Body of pancreas (tissue), 4 donors: Measurements from ENCODE around the gene MALT1.

ENCODE experiments used
- POLR2A ChIP-seq, 3 donors: fragments of 450-650 bp; IDR thresholded peaks; one replicate each; pipeline ENCODE4 v1.6.1; 2016; ENCODE audit warnings: antibody characterized with exemption in 3 of 3, mild to moderate bottlenecking in 2 of 3
- TF ChIP-seq, protein P1 (sequence below), 7 experiments: fragments of 450-650 bp in 4 of 7; fragments of 200-600 bp in 3 of 7; sonication (generic) in 3 of 7; IDR thresholded peaks; one replicate each; pipeline ENCODE4 v1.5.1; 2016 to 2019; ENCODE audit warnings: antibody characterized with exemption in 7 of 7

DNA sequence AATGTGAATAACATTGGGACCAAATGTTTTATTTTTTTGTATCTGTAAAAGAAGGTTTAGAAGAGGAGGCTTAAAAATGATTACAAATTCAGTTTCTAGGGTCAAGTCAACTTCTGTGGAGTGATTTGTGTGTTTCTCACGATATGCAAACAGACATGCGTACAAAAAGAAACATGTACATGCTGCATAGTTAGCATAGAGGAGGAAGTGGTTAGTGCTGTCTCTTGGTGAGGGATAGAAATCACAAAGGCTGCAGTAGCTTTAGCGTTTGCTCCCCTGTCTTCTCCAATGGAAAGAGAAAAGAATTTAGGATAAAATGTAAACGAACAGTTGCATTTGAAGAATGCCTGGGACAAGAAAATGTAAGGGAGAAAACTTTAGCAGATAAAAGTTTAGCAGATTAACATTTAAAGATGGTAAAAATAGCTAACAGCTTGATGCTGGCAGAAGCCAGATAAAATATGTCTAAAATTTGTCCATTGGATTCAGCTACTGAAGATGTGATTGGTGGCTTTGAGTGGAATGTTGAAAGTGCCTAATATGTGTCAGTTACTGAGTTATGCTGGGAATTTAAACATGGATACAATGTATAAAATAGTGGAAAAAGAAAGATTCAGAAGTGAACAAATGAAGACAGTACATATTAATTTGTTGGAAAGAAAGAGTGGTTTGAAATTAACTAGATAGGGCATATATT lies 44.9 kb downstream of the MALT1 start:
- no peak for TF ChIP-seq POLR2A (IDR thresholded peaks at IDR 0.05)
- TF ChIP-seq, protein P1, sequence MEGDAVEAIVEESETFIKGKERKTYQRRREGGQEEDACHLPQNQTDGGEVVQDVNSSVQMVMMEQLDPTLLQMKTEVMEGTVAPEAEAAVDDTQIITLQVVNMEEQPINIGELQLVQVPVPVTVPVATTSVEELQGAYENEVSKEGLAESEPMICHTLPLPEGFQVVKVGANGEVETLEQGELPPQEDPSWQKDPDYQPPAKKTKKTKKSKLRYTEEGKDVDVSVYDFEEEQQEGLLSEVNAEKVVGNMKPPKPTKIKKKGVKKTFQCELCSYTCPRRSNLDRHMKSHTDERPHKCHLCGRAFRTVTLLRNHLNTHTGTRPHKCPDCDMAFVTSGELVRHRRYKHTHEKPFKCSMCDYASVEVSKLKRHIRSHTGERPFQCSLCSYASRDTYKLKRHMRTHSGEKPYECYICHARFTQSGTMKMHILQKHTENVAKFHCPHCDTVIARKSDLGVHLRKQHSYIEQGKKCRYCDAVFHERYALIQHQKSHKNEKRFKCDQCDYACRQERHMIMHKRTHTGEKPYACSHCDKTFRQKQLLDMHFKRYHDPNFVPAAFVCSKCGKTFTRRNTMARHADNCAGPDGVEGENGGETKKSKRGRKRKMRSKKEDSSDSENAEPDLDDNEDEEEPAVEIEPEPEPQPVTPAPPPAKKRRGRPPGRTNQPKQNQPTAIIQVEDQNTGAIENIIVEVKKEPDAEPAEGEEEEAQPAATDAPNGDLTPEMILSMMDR (IDR thresholded peaks at IDR 0.05), result no peak
